ENCODE data around the gene MED17.

MED17 gene

GRCh38 chr11:93813974-93814373 is 29.9 kb downstream of the MED17 start:
- DNase-seq (ENCODE audit: low read depth), result no peak
- H3K4me3 ChIP-seq (ENCODE audit: low read depth, low read length), result no peak overlapping the region

GRCh38 chr11:93814966-93815633 is 31.0 kb downstream of the MED17 start:
- no peak for DNase-seq (ENCODE audit: low read depth)
- no peak overlapping the region for H3K4me3 ChIP-seq (ENCODE audit: low read depth, low read length)
- TF ChIP-seq CTCF (IDR thresholded peaks at IDR 0.05; ENCODE audit: low read depth, low read length, missing control alignments), result no peak

More at GRCh38 chr11:93813974-93814373, 29.9 kb downstream of the MED17 start:
- TF ChIP-seq CTCF (IDR thresholded peaks at IDR 0.05; ENCODE audit: low read depth, low read length, missing control alignments), result no peak

- no peak for TF ChIP-seq CTCF (IDR thresholded peaks at IDR 0.05; ENCODE audit: low read depth, low read length, missing control alignments)
- no peak for DNase-seq (ENCODE audit: low read depth)
Measured at GRCh38 chr11:93817426-93818348, 33.6 kb downstream of the MED17 start.

GRCh38 chr11:93819966-93820695 is 36.0 kb downstream of the MED17 start:
- TF ChIP-seq CTCF (IDR thresholded peaks at IDR 0.05; ENCODE audit: low read depth, low read length, missing control alignments), result no peak
- H3K4me3 ChIP-seq (ENCODE audit: low read depth, low read length), result no peak overlapping the region
- no peak for DNase-seq (ENCODE audit: low read depth)

More at GRCh38 chr11:93817426-93818348, 33.6 kb downstream of the MED17 start:
- H3K4me3 ChIP-seq (ENCODE audit: low read depth, low read length), result no peak overlapping the region

- no peak overlapping the region for H3K4me3 ChIP-seq (ENCODE audit: low read depth, low read length)
- DNase-seq (ENCODE audit: low read depth), result no peak
- no peak for TF ChIP-seq CTCF (IDR thresholded peaks at IDR 0.05; ENCODE audit: low read depth, low read length, missing control alignments)
Measured at GRCh38 chr11:93820847-93821246, 36.8 kb downstream of the MED17 start.

- H3K4me3 ChIP-seq (ENCODE audit: low read depth, low read length), result no peak overlapping the region
- DNase-seq (ENCODE audit: low read depth), result no peak
- TF ChIP-seq CTCF (IDR thresholded peaks at IDR 0.05; ENCODE audit: low read depth, low read length, missing control alignments), result no peak
Measured at GRCh38 chr11:93821617-93822016, 37.5 kb downstream of the MED17 start.

Data from GM12864 (cell line).